ENCODE data around the gene TTLL6. TPM values are rescaled to one million over a fixed set of nuclear protein-coding genes. Genes with fewer than 3 reads are reported as not detected.

The TTLL6 gene
- total and polyA plus RNA-seq, 9 of the 15 experiments (the other 6 are each of a cell fraction or from before 2014, with no cell fraction given), result 0.05 TPM; not detected in 8

DNA sequence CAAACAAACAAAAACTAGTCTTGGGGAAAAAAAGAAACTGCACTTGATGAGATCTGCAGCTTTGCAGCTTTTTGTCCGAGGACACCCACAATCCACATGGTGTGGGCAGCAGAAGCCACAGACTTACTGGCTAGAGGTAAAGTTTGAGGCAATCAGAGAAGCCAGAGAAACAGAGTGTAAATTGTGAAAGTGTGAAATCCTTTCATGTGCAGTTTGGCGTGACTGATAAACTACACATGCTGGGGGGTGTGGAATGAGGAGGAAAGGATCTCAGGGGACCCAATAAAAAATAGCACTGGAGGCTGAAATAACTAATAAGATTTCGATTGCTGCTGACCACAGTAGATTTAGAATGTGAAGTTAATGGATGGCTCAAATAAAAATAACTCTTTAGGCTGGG, 46.1 kb downstream of the TTLL6 start:
- BruUV-seq (replicated peaks), result no TSS peak
- intact Hi-C loops (cut with micrococcal nuclease) (no loop called here), in situ Hi-C loops (cut with MboI) (no loop called here)
- Histone ChIP-seq H3K9me3 (replicated peaks; ENCODE audit: control insufficient read depth, insufficient read depth, low read depth, low read length) (no peaks in the 10 kb centered on the region; the same call in 1 of the 2 replicates), H3K4me3 (no peak overlapping the region), H3K79me2 (ENCODE audit: control insufficient read depth, insufficient read depth, low read length) (no peaks in the 10 kb centered on the region), H3K36me3 (ENCODE audit: control insufficient read depth, insufficient read depth, low read length) (no peaks in the 10 kb centered on the region), H3K4me2 (ENCODE audit: insufficient read depth, low read length) (no peak overlapping the region), H4K20me1 (replicated peaks; ENCODE audit: control insufficient read depth, insufficient read depth, low read length) (no peaks in the 10 kb centered on the region), H3K9ac (ENCODE audit: insufficient read depth in 1 of 2, low read depth in 2 of 2, low read length in 2 of 2) (no peak overlapping the region), H3K27me3 (ENCODE audit: control insufficient read depth in 2 of 2, insufficient read depth in 2 of 2, low read length in 2 of 2) (peaks cover 5 to 18% of the 10 kb centered on the region in 2 experiments; a peak in 3 of 5 replicates), H2AFZ (ENCODE audit: low read depth, low read length) (no peak overlapping the region), H3K9me1 (ENCODE audit: control insufficient read depth, insufficient read depth, low read length) (no peaks in the 10 kb centered on the region), H3K4me1 (replicated peaks in 1 of 2; ENCODE audit: control insufficient read depth in 2 of 2, insufficient read depth in 2 of 2, low read length in 2 of 2) (no peaks in the 10 kb centered on the region; a peak in 1 of 5 replicates), H3K27ac (ENCODE audit: extremely low read depth, low read depth, low read length) (no peak overlapping the region)
- no peak for FAIRE-seq
- DNase-seq (ENCODE audit: extremely low read depth in 1 of 4, low spot score in 3 of 4), result no peak
- no peak for ATAC-seq
- ChIA-PET POLR2A (no interaction called here), CTCF (ENCODE audit: low intra/inter-chr PET ratio) (no interaction called here)
- 0% methylated on average over 3 of the region's 3 CpGs for WGBS (ENCODE audit: insufficient coverage, low coverage, missing lambda C conversion rate)
- no peak for TF ChIP-seq NFXL1 (CRISPR knock-in tag; IDR thresholded peaks at IDR 0.05)
- TF ChIP-seq, protein P1, sequence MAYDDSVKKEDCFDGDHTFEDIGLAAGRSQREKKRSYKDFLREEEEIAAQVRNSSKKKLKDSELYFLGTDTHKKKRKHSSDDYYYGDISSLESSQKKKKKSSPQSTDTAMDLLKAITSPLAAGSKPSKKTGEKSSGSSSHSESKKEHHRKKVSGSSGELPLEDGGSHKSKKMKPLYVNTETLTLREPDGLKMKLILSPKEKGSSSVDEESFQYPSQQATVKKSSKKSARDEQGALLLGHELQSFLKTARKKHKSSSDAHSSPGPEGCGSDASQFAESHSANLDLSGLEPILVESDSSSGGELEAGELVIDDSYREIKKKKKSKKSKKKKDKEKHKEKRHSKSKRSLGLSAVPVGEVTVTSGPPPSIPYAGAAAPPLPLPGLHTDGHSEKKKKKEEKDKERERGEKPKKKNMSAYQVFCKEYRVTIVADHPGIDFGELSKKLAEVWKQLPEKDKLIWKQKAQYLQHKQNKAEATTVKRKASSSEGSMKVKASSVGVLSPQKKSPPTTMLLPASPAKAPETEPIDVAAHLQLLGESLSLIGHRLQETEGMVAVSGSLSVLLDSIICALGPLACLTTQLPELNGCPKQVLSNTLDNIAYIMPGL (CRISPR knock-in tag; IDR thresholded peaks at IDR 0.05), result no peak
- TF ChIP-seq, protein P2, sequence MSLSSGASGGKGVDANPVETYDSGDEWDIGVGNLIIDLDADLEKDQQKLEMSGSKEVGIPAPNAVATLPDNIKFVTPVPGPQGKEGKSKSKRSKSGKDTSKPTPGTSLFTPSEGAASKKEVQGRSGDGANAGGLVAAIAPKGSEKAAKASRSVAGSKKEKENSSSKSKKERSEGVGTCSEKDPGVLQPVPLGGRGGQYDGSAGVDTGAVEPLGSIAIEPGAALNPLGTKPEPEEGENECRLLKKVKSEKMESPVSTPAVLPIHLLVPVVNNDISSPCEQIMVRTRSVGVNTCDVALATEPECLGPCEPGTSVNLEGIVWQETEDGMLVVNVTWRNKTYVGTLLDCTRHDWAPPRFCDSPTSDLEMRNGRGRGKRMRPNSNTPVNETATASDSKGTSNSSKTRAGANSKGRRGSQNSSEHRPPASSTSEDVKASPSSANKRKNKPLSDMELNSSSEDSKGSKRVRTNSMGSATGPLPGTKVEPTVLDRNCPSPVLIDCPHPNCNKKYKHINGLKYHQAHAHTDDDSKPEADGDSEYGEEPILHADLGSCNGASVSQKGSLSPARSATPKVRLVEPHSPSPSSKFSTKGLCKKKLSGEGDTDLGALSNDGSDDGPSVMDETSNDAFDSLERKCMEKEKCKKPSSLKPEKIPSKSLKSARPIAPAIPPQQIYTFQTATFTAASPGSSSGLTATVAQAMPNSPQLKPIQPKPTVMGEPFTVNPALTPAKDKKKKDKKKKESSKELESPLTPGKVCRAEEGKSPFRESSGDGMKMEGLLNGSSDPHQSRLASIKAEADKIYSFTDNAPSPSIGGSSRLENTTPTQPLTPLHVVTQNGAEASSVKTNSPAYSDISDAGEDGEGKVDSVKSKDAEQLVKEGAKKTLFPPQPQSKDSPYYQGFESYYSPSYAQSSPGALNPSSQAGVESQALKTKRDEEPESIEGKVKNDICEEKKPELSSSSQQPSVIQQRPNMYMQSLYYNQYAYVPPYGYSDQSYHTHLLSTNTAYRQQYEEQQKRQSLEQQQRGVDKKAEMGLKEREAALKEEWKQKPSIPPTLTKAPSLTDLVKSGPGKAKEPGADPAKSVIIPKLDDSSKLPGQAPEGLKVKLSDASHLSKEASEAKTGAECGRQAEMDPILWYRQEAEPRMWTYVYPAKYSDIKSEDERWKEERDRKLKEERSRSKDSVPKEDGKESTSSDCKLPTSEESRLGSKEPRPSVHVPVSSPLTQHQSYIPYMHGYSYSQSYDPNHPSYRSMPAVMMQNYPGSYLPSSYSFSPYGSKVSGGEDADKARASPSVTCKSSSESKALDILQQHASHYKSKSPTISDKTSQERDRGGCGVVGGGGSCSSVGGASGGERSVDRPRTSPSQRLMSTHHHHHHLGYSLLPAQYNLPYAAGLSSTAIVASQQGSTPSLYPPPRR (CRISPR knock-in tag; IDR thresholded peaks at IDR 0.05; ENCODE audit: borderline replicate concordance), result no peak
- no peak for TF ChIP-seq ASH1L (IDR thresholded peaks at IDR 0.05; ENCODE audit: borderline replicate concordance, low read depth, partially characterized antibody)
- TF ChIP-seq, protein P3, sequence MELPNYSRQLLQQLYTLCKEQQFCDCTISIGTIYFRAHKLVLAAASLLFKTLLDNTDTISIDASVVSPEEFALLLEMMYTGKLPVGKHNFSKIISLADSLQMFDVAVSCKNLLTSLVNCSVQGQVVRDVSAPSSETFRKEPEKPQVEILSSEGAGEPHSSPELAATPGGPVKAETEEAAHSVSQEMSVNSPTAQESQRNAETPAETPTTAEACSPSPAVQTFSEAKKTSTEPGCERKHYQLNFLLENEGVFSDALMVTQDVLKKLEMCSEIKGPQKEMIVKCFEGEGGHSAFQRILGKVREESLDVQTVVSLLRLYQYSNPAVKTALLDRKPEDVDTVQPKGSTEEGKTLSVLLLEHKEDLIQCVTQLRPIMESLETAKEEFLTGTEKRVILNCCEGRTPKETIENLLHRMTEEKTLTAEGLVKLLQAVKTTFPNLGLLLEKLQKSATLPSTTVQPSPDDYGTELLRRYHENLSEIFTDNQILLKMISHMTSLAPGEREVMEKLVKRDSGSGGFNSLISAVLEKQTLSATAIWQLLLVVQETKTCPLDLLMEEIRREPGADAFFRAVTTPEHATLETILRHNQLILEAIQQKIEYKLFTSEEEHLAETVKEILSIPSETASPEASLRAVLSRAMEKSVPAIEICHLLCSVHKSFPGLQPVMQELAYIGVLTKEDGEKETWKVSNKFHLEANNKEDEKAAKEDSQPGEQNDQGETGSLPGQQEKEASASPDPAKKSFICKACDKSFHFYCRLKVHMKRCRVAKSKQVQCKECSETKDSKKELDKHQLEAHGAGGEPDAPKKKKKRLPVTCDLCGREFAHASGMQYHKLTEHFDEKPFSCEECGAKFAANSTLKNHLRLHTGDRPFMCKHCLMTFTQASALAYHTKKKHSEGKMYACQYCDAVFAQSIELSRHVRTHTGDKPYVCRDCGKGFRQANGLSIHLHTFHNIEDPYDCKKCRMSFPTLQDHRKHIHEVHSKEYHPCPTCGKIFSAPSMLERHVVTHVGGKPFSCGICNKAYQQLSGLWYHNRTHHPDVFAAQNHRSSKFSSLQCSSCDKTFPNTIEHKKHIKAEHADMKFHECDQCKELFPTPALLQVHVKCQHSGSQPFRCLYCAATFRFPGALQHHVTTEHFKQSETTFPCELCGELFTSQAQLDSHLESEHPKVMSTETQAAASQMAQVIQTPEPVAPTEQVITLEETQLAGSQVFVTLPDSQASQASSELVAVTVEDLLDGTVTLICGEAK (IDR thresholded peaks at IDR 0.05), result no peak
- TF ChIP-seq, protein P3 (CRISPR knock-in tag; IDR thresholded peaks at IDR 0.05), result no peak
- TF ChIP-seq DNMT1 (IDR thresholded peaks at IDR 0.05), result no peak
